GM23338 (cell line): Measurements from ENCODE around the gene APH1B. TPM values are rescaled to one million over a fixed set of nuclear protein-coding genes. Genes with fewer than 3 reads are reported as not detected.

Experiments used
- ATAC-seq: fragments of 200-7000 bp; cut with Tn5 transposase; 3 replicates; pipeline ENCODE4 v1.9.1; 2020
- DNase-seq: peaks from one replicate; pipeline ENCODE4 v3.0.0-alpha.2; 2015; ENCODE audit warnings: low spot score
- H2AFZ ChIP-seq: fragments of 200-600 bp; sonication (generic); 2 replicates; pipeline ENCODE4 v1.8.0; 2016; ENCODE audit warnings: antibody characterized with exemption, mild to moderate bottlenecking, moderate library complexity
- H3F3A ChIP-seq: fragments of 200-600 bp; sonication (generic); replicated peaks from 2 replicates; pipeline ENCODE4 v1.8.0; 2017; ENCODE audit warnings: antibody characterized with exemption, mixed run types, low read depth
- H3K27ac ChIP-seq: fragments of 200-600 bp; sonication (generic); 2 replicates; pipeline ENCODE4 v1.6.1; 2016; ENCODE audit warnings: low read depth
- H3K27me3 ChIP-seq: fragments of 200-600 bp; sonication (generic); 2 replicates; pipeline ENCODE4 v1.8.0; 2016; ENCODE audit warnings: mild to moderate bottlenecking, mixed run types, moderate library complexity; ENCODE audit not compliant: insufficient read depth
- H3K36me3 ChIP-seq: fragments of 200-600 bp; sonication (generic); 2 replicates; pipeline ENCODE4 v1.8.0; 2016; ENCODE audit warnings: mild to moderate bottlenecking; ENCODE audit not compliant: insufficient read depth
- H3K4me1 ChIP-seq: fragments of 200-600 bp; sonication (generic); 2 replicates; pipeline ENCODE4 v1.8.0; 2016; ENCODE audit warnings: mild to moderate bottlenecking, moderate library complexity; ENCODE audit not compliant: insufficient read depth
- H3K4me2 ChIP-seq: fragments of 200-600 bp; sonication (generic); 2 replicates; pipeline ENCODE4 v1.7.1; 2017; ENCODE audit warnings: mixed run types
- H3K4me3 ChIP-seq: fragments of 200-600 bp; sonication (generic); 2 replicates; pipeline ENCODE4 v1.6.1; 2016; ENCODE audit warnings: mixed run types
- H3K79me2 ChIP-seq: fragments of 200-600 bp; sonication (generic); replicated peaks from 2 replicates; pipeline ENCODE4 v1.8.0; 2017; ENCODE audit warnings: mild to moderate bottlenecking; ENCODE audit not compliant: insufficient read depth
- H3K9me2 ChIP-seq: fragments of 200-600 bp; sonication (generic); 2 replicates; pipeline ENCODE4 v1.8.0; 2017; ENCODE audit not compliant: insufficient read depth
- H4K20me1 ChIP-seq: fragments of 200-600 bp; sonication (generic); replicated peaks from 2 replicates; pipeline ENCODE4 v1.8.0; 2017; ENCODE audit warnings: mild to moderate bottlenecking; ENCODE audit not compliant: insufficient read depth
- H3K27ac Mint-ChIP-seq: 2 replicates; pipeline ENCODE4 v1.8.0; 2020; ENCODE audit warnings: inconsistent platforms, mild to moderate bottlenecking, moderate library complexity, mixed read lengths
- H3K27me3 Mint-ChIP-seq: 3 replicates; pipeline ENCODE4 v1.8.0; 2022; ENCODE audit warnings: low read depth, mild to moderate bottlenecking, moderate library complexity, mixed read lengths, inconsistent platforms; ENCODE audit not compliant: insufficient read depth, poor library complexity
- H3K36me3 Mint-ChIP-seq: 3 replicates; pipeline ENCODE4 v1.8.0; 2021; ENCODE audit warnings: low read depth, mild to moderate bottlenecking, inconsistent platforms, moderate library complexity, mixed read lengths
- H3K4me1 Mint-ChIP-seq: 3 replicates; pipeline ENCODE4 v1.8.0; 2020; ENCODE audit warnings: mild to moderate bottlenecking, inconsistent platforms, mixed read lengths
- H3K4me3 Mint-ChIP-seq: 3 replicates; pipeline ENCODE4 v1.8.0; 2021; ENCODE audit warnings: moderate library complexity, mild to moderate bottlenecking, inconsistent platforms, mixed read lengths
- H3K9me3 Mint-ChIP-seq: 3 replicates; pipeline ENCODE4 v1.8.0; 2020; ENCODE audit warnings: moderate library complexity, mild to moderate bottlenecking, inconsistent platforms, mixed read lengths
- EZH2 ChIP-seq: fragments of 200-600 bp; sonication (generic); IDR thresholded peaks from one replicate; pipeline ENCODE4 v1.8.0; 2017; ENCODE audit warnings: antibody characterized with exemption, mild to moderate bottlenecking, low read depth; ENCODE audit not compliant: unreplicated experiment
- EZH2phosphoT487 ChIP-seq: fragments of 200-600 bp; sonication (generic); IDR thresholded peaks from one replicate; pipeline ENCODE4 v1.8.1; 2018; ENCODE audit warnings: antibody characterized with exemption; ENCODE audit not compliant: unreplicated experiment
- JUNB ChIP-seq: IDR thresholded peaks from one replicate; pipeline ENCODE4 v1.6.1; 2016; ENCODE audit warnings: antibody characterized with exemption; ENCODE audit not compliant: unreplicated experiment
- ZNF331 ChIP-seq: fragments of 250-450 bp; sonication (Bioruptor Pico); IDR thresholded peaks from 2 replicates; pipeline ENCODE4 v1.5.0; 2020; ENCODE audit warnings: low read depth, mild to moderate bottlenecking, moderate library complexity
- polyA plus RNA-seq: library from polyadenylated mRNA; unstranded; fragments of >200 nt; fragmentation: Nextera tagmentation; extraction: Ambion mirVana; gene quantifications from 2 replicates; pipeline ENCODE4 v1.2.1, GENCODE V29; 2016
- total RNA-seq: library from RNA; depleted of rRNA; stranded (reverse); fragments of >200 nt; shearing (Covaris generic); gene quantifications from 2 replicates; pipeline ENCODE4 v1.2.3, GENCODE V29; 2014
- TF ChIP-seq, protein P1 (sequence below): IDR thresholded peaks from one replicate; pipeline ENCODE4 v1.6.1; 2018; ENCODE audit warnings: antibody characterized with exemption; ENCODE audit not compliant: unreplicated experiment
- TF ChIP-seq, protein P2 (sequence below): IDR thresholded peaks from 2 replicates; pipeline ENCODE4 v1.6.1; 2016; ENCODE audit warnings: antibody characterized with exemption
- TF ChIP-seq, protein P3 (sequence below): fragments of 250-450 bp; sonication (Bioruptor Pico); IDR thresholded peaks from 2 replicates; pipeline ENCODE4 v1.5.0; 2020; ENCODE audit warnings: mild to moderate bottlenecking, moderate library complexity

APH1B gene
- total and polyA plus RNA-seq, 2 experiments from 2014 or later: 14.3 to 24.4 TPM

DNA sequence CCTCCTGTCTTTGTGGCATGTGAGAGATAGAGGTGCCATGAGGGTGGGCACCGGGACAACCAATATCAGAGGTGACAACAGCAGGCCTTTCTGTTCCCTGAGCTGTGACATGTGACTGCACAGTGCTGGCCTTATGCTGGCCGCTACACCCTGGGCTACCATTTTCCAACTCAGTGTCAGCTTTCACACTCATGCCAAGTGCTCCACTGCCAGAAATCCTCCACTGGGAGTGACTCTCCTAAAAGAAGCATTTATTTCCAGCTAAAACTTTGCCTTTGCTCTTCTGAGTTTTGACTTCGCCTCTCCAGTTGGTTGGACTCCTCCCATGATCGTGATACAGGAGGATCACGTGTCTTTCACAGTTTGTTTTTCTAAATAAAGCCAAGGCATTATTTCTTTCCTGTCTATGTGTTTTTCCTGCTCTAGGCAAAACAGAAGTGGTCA lies 72.8 kb downstream of the APH1B start (continued):
- TF ChIP-seq, protein P1, sequence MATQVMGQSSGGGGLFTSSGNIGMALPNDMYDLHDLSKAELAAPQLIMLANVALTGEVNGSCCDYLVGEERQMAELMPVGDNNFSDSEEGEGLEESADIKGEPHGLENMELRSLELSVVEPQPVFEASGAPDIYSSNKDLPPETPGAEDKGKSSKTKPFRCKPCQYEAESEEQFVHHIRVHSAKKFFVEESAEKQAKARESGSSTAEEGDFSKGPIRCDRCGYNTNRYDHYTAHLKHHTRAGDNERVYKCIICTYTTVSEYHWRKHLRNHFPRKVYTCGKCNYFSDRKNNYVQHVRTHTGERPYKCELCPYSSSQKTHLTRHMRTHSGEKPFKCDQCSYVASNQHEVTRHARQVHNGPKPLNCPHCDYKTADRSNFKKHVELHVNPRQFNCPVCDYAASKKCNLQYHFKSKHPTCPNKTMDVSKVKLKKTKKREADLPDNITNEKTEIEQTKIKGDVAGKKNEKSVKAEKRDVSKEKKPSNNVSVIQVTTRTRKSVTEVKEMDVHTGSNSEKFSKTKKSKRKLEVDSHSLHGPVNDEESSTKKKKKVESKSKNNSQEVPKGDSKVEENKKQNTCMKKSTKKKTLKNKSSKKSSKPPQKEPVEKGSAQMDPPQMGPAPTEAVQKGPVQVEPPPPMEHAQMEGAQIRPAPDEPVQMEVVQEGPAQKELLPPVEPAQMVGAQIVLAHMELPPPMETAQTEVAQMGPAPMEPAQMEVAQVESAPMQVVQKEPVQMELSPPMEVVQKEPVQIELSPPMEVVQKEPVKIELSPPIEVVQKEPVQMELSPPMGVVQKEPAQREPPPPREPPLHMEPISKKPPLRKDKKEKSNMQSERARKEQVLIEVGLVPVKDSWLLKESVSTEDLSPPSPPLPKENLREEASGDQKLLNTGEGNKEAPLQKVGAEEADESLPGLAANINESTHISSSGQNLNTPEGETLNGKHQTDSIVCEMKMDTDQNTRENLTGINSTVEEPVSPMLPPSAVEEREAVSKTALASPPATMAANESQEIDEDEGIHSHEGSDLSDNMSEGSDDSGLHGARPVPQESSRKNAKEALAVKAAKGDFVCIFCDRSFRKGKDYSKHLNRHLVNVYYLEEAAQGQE: no peak
- TF ChIP-seq ZNF331 (CRISPR knock-in tag) (no peak), EZH2phosphoT487 (no peak)

DNA sequence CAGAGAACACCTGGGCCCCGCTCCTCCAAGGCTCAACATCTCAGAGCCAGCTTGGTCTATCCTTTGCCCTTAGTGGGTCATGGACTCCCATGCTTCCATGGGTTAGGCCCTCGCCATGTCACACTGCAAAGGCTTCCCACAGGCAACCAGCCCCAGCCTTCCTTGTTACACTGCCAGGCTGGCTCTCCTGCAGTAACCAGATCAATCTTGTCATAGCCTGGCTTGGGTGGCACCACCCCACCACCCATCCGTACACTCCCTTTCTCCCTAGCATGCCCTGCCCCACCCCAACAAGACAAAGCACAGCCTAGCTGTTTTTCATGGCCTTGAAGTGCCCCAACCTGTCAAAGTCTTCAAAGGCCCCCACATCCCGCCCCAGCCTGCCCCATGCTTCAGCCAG lies 73.8 kb downstream of the APH1B start:
- H3K4me1 ChIP-seq: no peaks in the 10 kb centered on the region
- no peaks in the 10 kb centered on the region for H3F3A ChIP-seq
- no peak overlapping the region for H2AFZ ChIP-seq
- Mint-ChIP-seq H3K4me1 (peaks cover 12% of the 10 kb centered on the region), H3K27ac (no peak overlapping the region), H3K36me3 (no peaks in the 10 kb centered on the region), H3K9me3 (no peaks in the 10 kb centered on the region), H3K4me3 (no peak overlapping the region), H3K27me3 (no peaks in the 10 kb centered on the region)
- DNase-seq (no peak), ATAC-seq (no peak)
- no peak overlapping the region for H3K4me3 ChIP-seq
- H3K79me2 ChIP-seq: no peaks in the 10 kb centered on the region
- H3K36me3 ChIP-seq: no peaks in the 10 kb centered on the region
- H3K27me3 ChIP-seq: no peaks in the 10 kb centered on the region
- no peak overlapping the region for H3K27ac ChIP-seq
- no peaks in the 10 kb centered on the region for H3K9me2 ChIP-seq
- H3K4me2 ChIP-seq: no peak overlapping the region
- H4K20me1 ChIP-seq: no peaks in the 10 kb centered on the region
- TF ChIP-seq JUNB: no peak
- TF ChIP-seq, protein P2, sequence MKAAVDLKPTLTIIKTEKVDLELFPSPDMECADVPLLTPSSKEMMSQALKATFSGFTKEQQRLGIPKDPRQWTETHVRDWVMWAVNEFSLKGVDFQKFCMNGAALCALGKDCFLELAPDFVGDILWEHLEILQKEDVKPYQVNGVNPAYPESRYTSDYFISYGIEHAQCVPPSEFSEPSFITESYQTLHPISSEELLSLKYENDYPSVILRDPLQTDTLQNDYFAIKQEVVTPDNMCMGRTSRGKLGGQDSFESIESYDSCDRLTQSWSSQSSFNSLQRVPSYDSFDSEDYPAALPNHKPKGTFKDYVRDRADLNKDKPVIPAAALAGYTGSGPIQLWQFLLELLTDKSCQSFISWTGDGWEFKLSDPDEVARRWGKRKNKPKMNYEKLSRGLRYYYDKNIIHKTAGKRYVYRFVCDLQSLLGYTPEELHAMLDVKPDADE: no peak
- no peak for TF ChIP-seq EZH2
- no peak for TF ChIP-seq EZH2phosphoT487

DNA sequence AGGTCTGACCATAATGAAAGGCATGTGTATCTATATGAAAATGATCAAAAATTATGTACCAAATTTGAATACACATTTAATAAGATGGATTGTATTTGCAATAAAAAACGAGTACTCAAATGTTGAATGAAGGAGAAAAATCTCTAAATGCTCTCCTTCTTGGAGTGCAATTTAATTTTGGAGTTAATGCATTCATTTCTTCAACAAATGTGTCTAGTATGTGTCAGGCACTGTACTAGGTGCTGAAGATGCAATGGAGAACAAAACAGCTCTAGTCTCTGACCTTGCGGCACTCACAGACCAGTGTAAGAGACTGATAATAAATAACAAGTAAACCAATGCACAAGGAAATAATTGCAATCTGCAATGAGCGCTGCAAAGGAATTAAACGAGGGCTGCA lies 75.4 kb downstream of the APH1B start:
- Mint-ChIP-seq H3K36me3 (no peaks in the 10 kb centered on the region), H3K4me1 (peaks cover 12% of the 10 kb centered on the region), H3K4me3 (no peak overlapping the region), H3K9me3 (no peaks in the 10 kb centered on the region), H3K27ac (no peak overlapping the region), H3K27me3 (no peaks in the 10 kb centered on the region)
- Histone ChIP-seq H3K9me2 (no peaks in the 10 kb centered on the region), H2AFZ (no peak overlapping the region), H3K27me3 (no peaks in the 10 kb centered on the region), H3K36me3 (no peaks in the 10 kb centered on the region), H3K4me2 (no peak overlapping the region), H4K20me1 (no peaks in the 10 kb centered on the region), H3K4me1 (no peaks in the 10 kb centered on the region), H3K4me3 (no peak overlapping the region), H3F3A (no peaks in the 10 kb centered on the region), H3K27ac (no peak overlapping the region), H3K79me2 (no peaks in the 10 kb centered on the region)
- DNase-seq (no peak), ATAC-seq (no peak)
- TF ChIP-seq JUNB: no peak
- no peak for TF ChIP-seq ZNF331 (CRISPR knock-in tag)
- TF ChIP-seq, protein P3, sequence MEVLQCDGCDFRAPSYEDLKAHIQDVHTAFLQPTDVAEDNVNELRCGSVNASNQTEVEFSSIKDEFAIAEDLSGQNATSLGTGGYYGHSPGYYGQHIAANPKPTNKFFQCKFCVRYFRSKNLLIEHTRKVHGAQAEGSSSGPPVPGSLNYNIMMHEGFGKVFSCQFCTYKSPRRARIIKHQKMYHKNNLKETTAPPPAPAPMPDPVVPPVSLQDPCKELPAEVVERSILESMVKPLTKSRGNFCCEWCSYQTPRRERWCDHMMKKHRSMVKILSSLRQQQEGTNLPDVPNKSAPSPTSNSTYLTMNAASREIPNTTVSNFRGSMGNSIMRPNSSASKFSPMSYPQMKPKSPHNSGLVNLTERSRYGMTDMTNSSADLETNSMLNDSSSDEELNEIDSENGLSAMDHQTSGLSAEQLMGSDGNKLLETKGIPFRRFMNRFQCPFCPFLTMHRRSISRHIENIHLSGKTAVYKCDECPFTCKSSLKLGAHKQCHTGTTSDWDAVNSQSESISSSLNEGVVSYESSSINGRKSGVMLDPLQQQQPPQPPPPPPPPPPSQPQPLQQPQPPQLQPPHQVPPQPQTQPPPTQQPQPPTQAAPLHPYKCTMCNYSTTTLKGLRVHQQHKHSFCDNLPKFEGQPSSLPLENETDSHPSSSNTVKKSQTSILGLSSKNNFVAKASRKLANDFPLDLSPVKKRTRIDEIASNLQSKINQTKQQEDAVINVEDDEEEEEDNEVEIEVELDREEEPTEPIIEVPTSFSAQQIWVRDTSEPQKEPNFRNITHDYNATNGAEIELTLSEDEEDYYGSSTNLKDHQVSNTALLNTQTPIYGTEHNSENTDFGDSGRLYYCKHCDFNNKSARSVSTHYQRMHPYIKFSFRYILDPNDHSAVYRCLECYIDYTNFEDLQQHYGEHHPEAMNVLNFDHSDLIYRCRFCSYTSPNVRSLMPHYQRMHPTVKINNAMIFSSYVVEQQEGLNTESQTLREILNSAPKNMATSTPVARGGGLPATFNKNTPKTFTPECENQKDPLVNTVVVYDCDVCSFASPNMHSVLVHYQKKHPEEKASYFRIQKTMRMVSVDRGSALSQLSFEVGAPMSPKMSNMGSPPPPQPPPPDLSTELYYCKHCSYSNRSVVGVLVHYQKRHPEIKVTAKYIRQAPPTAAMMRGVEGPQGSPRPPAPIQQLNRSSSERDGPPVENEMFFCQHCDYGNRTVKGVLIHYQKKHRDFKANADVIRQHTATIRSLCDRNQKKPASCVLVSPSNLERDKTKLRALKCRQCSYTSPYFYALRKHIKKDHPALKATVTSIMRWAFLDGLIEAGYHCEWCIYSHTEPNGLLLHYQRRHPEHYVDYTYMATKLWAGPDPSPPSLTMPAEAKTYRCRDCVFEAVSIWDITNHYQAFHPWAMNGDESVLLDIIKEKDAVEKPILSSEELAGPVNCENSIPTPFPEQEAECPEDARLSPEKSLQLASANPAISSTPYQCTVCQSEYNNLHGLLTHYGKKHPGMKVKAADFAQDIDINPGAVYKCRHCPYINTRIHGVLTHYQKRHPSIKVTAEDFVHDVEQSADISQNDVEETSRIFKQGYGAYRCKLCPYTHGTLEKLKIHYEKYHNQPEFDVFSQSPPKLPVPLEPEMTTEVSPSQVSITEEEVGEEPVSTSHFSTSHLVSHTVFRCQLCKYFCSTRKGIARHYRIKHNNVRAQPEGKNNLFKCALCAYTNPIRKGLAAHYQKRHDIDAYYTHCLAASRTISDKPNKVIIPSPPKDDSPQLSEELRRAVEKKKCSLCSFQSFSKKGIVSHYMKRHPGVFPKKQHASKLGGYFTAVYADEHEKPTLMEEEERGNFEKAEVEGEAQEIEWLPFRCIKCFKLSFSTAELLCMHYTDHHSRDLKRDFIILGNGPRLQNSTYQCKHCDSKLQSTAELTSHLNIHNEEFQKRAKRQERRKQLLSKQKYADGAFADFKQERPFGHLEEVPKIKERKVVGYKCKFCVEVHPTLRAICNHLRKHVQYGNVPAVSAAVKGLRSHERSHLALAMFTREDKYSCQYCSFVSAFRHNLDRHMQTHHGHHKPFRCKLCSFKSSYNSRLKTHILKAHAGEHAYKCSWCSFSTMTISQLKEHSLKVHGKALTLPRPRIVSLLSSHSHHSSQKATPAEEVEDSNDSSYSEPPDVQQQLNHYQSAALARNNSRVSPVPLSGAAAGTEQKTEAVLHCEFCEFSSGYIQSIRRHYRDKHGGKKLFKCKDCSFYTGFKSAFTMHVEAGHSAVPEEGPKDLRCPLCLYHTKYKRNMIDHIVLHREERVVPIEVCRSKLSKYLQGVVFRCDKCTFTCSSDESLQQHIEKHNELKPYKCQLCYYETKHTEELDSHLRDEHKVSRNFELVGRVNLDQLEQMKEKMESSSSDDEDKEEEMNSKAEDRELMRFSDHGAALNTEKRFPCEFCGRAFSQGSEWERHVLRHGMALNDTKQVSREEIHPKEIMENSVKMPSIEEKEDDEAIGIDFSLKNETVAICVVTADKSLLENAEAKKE (CRISPR knock-in tag): no peak
